C4-2B (cell line): ENCODE data around the gene PZP.

Experiments
- ZFX ChIP-seq: fragments of 450-650 bp; IDR thresholded peaks from 2 replicates; pipeline ENCODE4 v1.6.1; 2017
- TF ChIP-seq, protein P1 (sequence below): fragments of 450-650 bp; conservative IDR thresholded peaks from 2 replicates; pipeline ENCODE4 v1.5.1; 2017; ENCODE audit warnings: mild to moderate bottlenecking

DNA sequence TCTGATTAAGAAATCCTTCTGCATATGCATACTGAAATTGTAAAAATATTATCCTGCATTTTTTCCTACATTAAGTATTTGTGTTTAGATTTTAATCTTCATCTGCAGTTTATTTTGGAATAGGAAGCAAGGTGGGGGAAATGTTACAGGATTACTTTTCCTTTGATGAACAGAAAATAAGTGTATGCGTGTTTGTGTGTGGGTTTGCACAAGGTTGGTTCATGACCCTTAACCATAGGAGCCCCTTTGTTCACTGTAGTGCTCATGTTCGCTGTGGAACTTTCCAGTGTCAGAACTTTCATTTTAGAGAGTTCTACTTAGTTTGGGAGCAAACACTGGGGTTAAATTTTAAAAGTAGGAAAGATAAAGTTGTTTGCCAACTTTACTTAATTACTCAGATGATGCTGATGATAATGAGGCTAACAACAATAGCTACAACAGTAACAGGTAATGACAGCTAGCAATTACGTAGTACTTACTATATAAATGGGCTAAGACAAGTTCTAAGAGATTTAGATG lies 86.0 kb downstream of the PZP start:
- TF ChIP-seq, protein P1, sequence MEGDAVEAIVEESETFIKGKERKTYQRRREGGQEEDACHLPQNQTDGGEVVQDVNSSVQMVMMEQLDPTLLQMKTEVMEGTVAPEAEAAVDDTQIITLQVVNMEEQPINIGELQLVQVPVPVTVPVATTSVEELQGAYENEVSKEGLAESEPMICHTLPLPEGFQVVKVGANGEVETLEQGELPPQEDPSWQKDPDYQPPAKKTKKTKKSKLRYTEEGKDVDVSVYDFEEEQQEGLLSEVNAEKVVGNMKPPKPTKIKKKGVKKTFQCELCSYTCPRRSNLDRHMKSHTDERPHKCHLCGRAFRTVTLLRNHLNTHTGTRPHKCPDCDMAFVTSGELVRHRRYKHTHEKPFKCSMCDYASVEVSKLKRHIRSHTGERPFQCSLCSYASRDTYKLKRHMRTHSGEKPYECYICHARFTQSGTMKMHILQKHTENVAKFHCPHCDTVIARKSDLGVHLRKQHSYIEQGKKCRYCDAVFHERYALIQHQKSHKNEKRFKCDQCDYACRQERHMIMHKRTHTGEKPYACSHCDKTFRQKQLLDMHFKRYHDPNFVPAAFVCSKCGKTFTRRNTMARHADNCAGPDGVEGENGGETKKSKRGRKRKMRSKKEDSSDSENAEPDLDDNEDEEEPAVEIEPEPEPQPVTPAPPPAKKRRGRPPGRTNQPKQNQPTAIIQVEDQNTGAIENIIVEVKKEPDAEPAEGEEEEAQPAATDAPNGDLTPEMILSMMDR = no peak
- TF ChIP-seq ZFX = no peak
